HepG2 (cell line): Measurements from ENCODE around the gene ZNRD2. TPM values are rescaled to one million over a fixed set of nuclear protein-coding genes. Genes with fewer than 3 reads are reported as not detected.
A peak's percentile ranks its signal among the peaks of the same experiment; 100 is the strongest.

ENCODE experiments used
- CREM ChIP-seq, 2 experiments: sonication (generic) in 1 of 2; formaldehyde crosslinking in 1 of 2; IDR thresholded peaks; 2 replicates each; pipeline versions ENCODE4 v1.4.0 to v1.6.1; 2016 to 2020; ENCODE audit warnings: antibody characterized with exemption in 1 of 2, mild to moderate bottlenecking in 1 of 2, missing genetic modification reagents in 1 of 2
- DZIP1 ChIP-seq: sonication (generic); formaldehyde crosslinking; IDR thresholded peaks from 2 replicates; pipeline ENCODE4 v1.5.0; 2020; ENCODE audit warnings: mild to moderate bottlenecking, missing genetic modification reagents
- KLF15 ChIP-seq: sonication (generic); formaldehyde crosslinking; IDR thresholded peaks from 2 replicates; pipeline ENCODE4 v1.8.1; 2023; ENCODE audit warnings: borderline replicate concordance, mild to moderate bottlenecking, inconsistent platforms, missing genetic modification reagents, mixed read lengths
- LRRFIP1 ChIP-seq: sonication (generic); formaldehyde crosslinking; conservative IDR thresholded peaks from 2 replicates; pipeline ENCODE4 v1.4.0; 2020; ENCODE audit warnings: missing genetic modification reagents
- POGZ ChIP-seq: sonication (generic); formaldehyde crosslinking; IDR thresholded peaks from 2 replicates; pipeline ENCODE4 v1.4.0; 2020; ENCODE audit warnings: mild to moderate bottlenecking, missing genetic modification reagents
- SETDB1 ChIP-seq: sonication (generic); formaldehyde crosslinking; IDR thresholded peaks from 2 replicates; pipeline ENCODE4 v1.5.1; 2020; ENCODE audit warnings: missing genetic modification reagents, mild to moderate bottlenecking, borderline replicate concordance
- SIN3A ChIP-seq: IDR thresholded peaks from 2 replicates; pipeline ENCODE4 v1.6.1; 2011; ENCODE audit warnings: low read depth, mild to moderate bottlenecking, control low read depth, low read length, borderline replicate concordance
- SNAPC5 ChIP-seq: sonication (generic); formaldehyde crosslinking; IDR thresholded peaks from 2 replicates; pipeline ENCODE4 v1.8.1; 2023; ENCODE audit warnings: mild to moderate bottlenecking, missing genetic modification reagents, borderline replicate concordance
- STAT6 ChIP-seq: sonication (generic); formaldehyde crosslinking; IDR thresholded peaks from 2 replicates; pipeline ENCODE4 v1.4.0; 2020; ENCODE audit warnings: missing genetic modification reagents, mild to moderate bottlenecking, borderline replicate concordance
- TGIF2 ChIP-seq: IDR thresholded peaks from 2 replicates; pipeline ENCODE4 v1.6.1; 2016; ENCODE audit warnings: control low read depth, missing compliant biosample characterization
- ZFX ChIP-seq: sonication (generic); formaldehyde crosslinking; IDR thresholded peaks from 2 replicates; pipeline ENCODE4 v1.4.0; 2020; ENCODE audit warnings: mild to moderate bottlenecking, low read depth, missing genetic modification reagents, moderate library complexity
- ZFY ChIP-seq: sonication (generic); formaldehyde crosslinking; IDR thresholded peaks from 2 replicates; pipeline ENCODE4 v1.4.0; 2020; ENCODE audit warnings: missing genetic modification reagents
- ZNF326 ChIP-seq: sonication (generic); formaldehyde crosslinking; IDR thresholded peaks from 2 replicates; pipeline ENCODE4 v1.4.0; 2020; ENCODE audit warnings: missing genetic modification reagents, borderline replicate concordance
- ZNF335 ChIP-seq: sonication (generic); formaldehyde crosslinking; IDR thresholded peaks from 2 replicates; pipeline ENCODE4 v1.4.0; 2020; ENCODE audit warnings: missing genetic modification reagents
- ZNF672 ChIP-seq: sonication (generic); formaldehyde crosslinking; IDR thresholded peaks from 2 replicates; pipeline ENCODE4 v1.8.1; 2022; ENCODE audit warnings: missing genetic modification reagents
- ZXDC ChIP-seq: sonication (generic); formaldehyde crosslinking; IDR thresholded peaks from 2 replicates; pipeline ENCODE4 v1.5.0; 2020; ENCODE audit warnings: mild to moderate bottlenecking, missing genetic modification reagents
- polyA plus RNA-seq, 8 experiments: library from polyadenylated mRNA; depleted of rRNA in 3 of 8; stranded (reverse) in 7 of 8; unstranded in 1 of 8; fragments of >200 nt; fragmentation: Illumina TruSeq in 4 of 8; extraction: Trizol in 4 of 8; gene quantifications; 2 replicates each; pipeline versions ENCODE4 v1.2.1 to v1.2.3, GENCODE V29; 2011 to 2016; ENCODE audit warnings: low read depth in 4 of 8, missing spikeins in 1 of 8, mixed read lengths in 1 of 8; ENCODE audit not compliant: insufficient read depth in 1 of 8
- total RNA-seq, 5 experiments: library from RNA; depleted of rRNA; stranded (reverse); fragments of >200 nt; fragmentation: Illumina TruSeq; extraction: Trizol; gene quantifications; 2 replicates each; pipeline ENCODE4 v1.2.3, GENCODE V29; 2016; ENCODE audit warnings: low read depth in 1 of 5

ZNRD2 gene
- total and polyA plus RNA-seq, 2 of the 13 experiments (the other 11 are each of a cell fraction or from before 2014, with no cell fraction given), result 29.2 to 34.0 TPM

GRCh38 chr11:65569973-65570918, at the start of gene ZNRD2 (continued):
- TF ChIP-seq ZXDC (CRISPR knock-in tag) (peak; percentile 97), SIN3A (peak; percentile 90; the same call in 1 of the 2 replicates), DZIP1 (CRISPR knock-in tag) (no peak), POGZ (CRISPR knock-in tag) (peak; percentile 90), STAT6 (CRISPR knock-in tag) (peak; percentile 79; the same call in 1 of the 2 replicates), ZNF326 (CRISPR knock-in tag) (no peak), SETDB1 (CRISPR knock-in tag) (peak; percentile 63; the same call in 1 of the 2 replicates), ZNF672 (CRISPR knock-in tag) (no peak), LRRFIP1 (CRISPR knock-in tag) (no peak), CREM (IDR thresholded peaks at IDR 0.05) (peak; percentile 99), CREM (CRISPR knock-in tag; IDR thresholded peaks at IDR 0.05) (peak; percentile 95), ZFX (CRISPR knock-in tag) (peak; percentile 85), KLF15 (CRISPR knock-in tag) (no peak), SNAPC5 (CRISPR knock-in tag) (0 out of 2 replicates have a peak, but pooled peaks have one; percentile 55), ZNF335 (CRISPR knock-in tag) (peak; percentile 78), ZFY (CRISPR knock-in tag) (peak; percentile 87), TGIF2 (CRISPR knock-in tag) (0 out of 2 replicates have a peak, but pooled peaks have one; percentile 3)
